OCI-LY1 (cell line): Measurements from ENCODE around the gene GSG1L.

Source experiments
- H2AFZ ChIP-seq: fragments of 200-600 bp; sonication (generic), shearing (Covaris generic); 2 replicates; pipeline ENCODE4 v1.6.0; 2014; ENCODE audit warnings: antibody characterized with exemption, mild to moderate bottlenecking, low read length
- H3F3A ChIP-seq: fragments of 200-600 bp; sonication (generic), shearing (Covaris generic); 2 replicates; pipeline ENCODE4 v1.6.0; 2014; ENCODE audit warnings: mild to moderate bottlenecking, antibody characterized with exemption, low read length, moderate library complexity; ENCODE audit not compliant: insufficient read depth
- H3K27ac ChIP-seq: fragments of 200-600 bp; sonication (generic); 2 replicates; pipeline ENCODE4 v1.5.1; 2014; ENCODE audit warnings: low read length, mixed run types, mild to moderate bottlenecking, low read depth; ENCODE audit not compliant: poor library complexity, severe bottlenecking
- H3K27me3 ChIP-seq: fragments of 200-600 bp; sonication (generic); 2 replicates; pipeline ENCODE4 v1.6.0; 2014; ENCODE audit warnings: antibody characterized with exemption, mild to moderate bottlenecking, low read length, moderate library complexity; ENCODE audit not compliant: insufficient read depth
- H3K36me3 ChIP-seq: fragments of 200-600 bp; sonication (generic); 2 replicates; pipeline ENCODE4 v1.6.1; 2014; ENCODE audit warnings: mild to moderate bottlenecking, antibody characterized with exemption, low read length, moderate library complexity, mixed read lengths; ENCODE audit not compliant: insufficient read depth
- H3K4me1 ChIP-seq: fragments of 200-600 bp; sonication (generic); 2 replicates; pipeline ENCODE4 v1.5.1; 2014; ENCODE audit warnings: mild to moderate bottlenecking, low read length, moderate library complexity; ENCODE audit not compliant: insufficient read depth, severe bottlenecking
- H3K4me2 ChIP-seq: fragments of 200-600 bp; sonication (generic), shearing (Covaris generic); 2 replicates; pipeline ENCODE4 v1.6.1; 2014; ENCODE audit warnings: low read length
- H3K4me3 ChIP-seq: fragments of 200-600 bp; sonication (generic); 2 replicates; pipeline ENCODE4 v1.5.1; 2014; ENCODE audit warnings: low read length, low read depth, mild to moderate bottlenecking, mixed read lengths; ENCODE audit not compliant: poor library complexity, severe bottlenecking
- H3K79me2 ChIP-seq: fragments of 200-600 bp; shearing (Covaris generic); 2 replicates; pipeline ENCODE4 v1.6.1; 2016; ENCODE audit warnings: mixed run types, low read length, mixed read lengths; ENCODE audit not compliant: insufficient read depth
- H3K9ac ChIP-seq: fragments of 200-600 bp; sonication (generic), shearing (Covaris generic); 2 replicates; pipeline ENCODE4 v1.6.1; 2014; ENCODE audit warnings: mild to moderate bottlenecking, low read length, mixed read lengths
- H3K9me2 ChIP-seq: fragments of 200-600 bp; sonication (generic), shearing (Covaris generic); 2 replicates; pipeline ENCODE4 v1.6.1; 2014; ENCODE audit warnings: low read depth, mild to moderate bottlenecking, low read length, mixed read lengths
- H3K9me3 ChIP-seq: fragments of 200-600 bp; shearing (Covaris generic); 2 replicates; pipeline ENCODE4 v1.6.1; 2014; ENCODE audit warnings: low read length, mixed read lengths
- H4K20me1 ChIP-seq: fragments of 200-600 bp; sonication (generic), shearing (Covaris generic); 2 replicates; pipeline ENCODE4 v1.6.0; 2016; ENCODE audit warnings: mild to moderate bottlenecking, low read length; ENCODE audit not compliant: insufficient read depth
- EZH2 ChIP-seq: fragments of 200-600 bp; sonication (generic), shearing (Covaris generic); IDR thresholded peaks from 2 replicates; pipeline ENCODE4 v1.8.0; 2017; ENCODE audit warnings: borderline replicate concordance, mixed run types, mild to moderate bottlenecking, antibody characterized with exemption, low read length, moderate library complexity, mixed read lengths
- TF ChIP-seq, protein P1 (sequence below): fragments of 200-600 bp; sonication (generic), shearing (Covaris generic); IDR thresholded peaks from 2 replicates; pipeline ENCODE4 v1.5.1; 2017; ENCODE audit warnings: mild to moderate bottlenecking, antibody characterized with exemption, low read length, moderate library complexity, mixed read lengths

Gene GSG1L

DNA sequence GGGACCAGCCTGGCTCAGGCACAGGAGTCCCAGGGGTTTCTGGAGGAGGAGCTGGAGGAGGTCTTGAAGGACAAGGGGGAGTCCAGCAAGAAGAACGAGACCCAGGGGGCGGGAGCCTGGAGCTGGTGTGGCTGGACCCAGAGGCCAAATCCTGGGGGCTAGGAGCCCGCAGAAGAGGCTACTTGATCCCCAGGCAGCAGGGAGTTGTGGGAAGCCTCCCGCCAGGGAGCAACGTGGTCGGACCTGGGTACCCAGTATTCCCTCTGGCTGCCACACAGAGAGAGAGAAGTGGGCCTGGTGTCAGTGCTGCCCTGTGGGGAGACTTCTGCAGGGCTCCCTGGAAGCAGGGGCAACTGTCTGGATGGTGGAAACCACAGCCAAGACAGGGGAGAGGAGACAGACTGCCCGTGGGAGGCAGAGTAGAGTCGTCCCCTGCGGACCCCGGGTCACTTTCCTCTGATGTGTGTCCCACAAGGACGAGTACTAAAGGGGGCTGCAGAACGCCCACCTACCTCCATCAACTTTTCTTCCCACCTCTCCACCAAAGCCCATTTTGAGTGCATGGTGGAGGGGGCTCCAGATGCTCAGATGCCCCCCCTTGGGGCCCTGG is 160.4 kb downstream of the GSG1L start:
- TF ChIP-seq EZH2, result no peak
- TF ChIP-seq, protein P1, sequence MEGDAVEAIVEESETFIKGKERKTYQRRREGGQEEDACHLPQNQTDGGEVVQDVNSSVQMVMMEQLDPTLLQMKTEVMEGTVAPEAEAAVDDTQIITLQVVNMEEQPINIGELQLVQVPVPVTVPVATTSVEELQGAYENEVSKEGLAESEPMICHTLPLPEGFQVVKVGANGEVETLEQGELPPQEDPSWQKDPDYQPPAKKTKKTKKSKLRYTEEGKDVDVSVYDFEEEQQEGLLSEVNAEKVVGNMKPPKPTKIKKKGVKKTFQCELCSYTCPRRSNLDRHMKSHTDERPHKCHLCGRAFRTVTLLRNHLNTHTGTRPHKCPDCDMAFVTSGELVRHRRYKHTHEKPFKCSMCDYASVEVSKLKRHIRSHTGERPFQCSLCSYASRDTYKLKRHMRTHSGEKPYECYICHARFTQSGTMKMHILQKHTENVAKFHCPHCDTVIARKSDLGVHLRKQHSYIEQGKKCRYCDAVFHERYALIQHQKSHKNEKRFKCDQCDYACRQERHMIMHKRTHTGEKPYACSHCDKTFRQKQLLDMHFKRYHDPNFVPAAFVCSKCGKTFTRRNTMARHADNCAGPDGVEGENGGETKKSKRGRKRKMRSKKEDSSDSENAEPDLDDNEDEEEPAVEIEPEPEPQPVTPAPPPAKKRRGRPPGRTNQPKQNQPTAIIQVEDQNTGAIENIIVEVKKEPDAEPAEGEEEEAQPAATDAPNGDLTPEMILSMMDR, result no peak
- peaks cover 5% of the 10 kb centered on the region; the same call in 1 of the 2 replicates for H3K27me3 ChIP-seq
- no peaks in the 10 kb centered on the region for H3K79me2 ChIP-seq
- no peaks in the 10 kb centered on the region for H3K4me1 ChIP-seq
- H2AFZ ChIP-seq, result no peak overlapping the region
- H3K36me3 ChIP-seq, result no peaks in the 10 kb centered on the region
- no peaks in the 10 kb centered on the region for H3K9me3 ChIP-seq
- no peaks in the 10 kb centered on the region for H3K9me2 ChIP-seq
- H3K4me2 ChIP-seq, result no peak overlapping the region
- no peak overlapping the region for H3K4me3 ChIP-seq
- H3K27ac ChIP-seq, result no peak overlapping the region
- H3F3A ChIP-seq, result no peaks in the 10 kb centered on the region
- H3K9ac ChIP-seq, result no peak overlapping the region
- no peaks in the 10 kb centered on the region for H4K20me1 ChIP-seq

DNA sequence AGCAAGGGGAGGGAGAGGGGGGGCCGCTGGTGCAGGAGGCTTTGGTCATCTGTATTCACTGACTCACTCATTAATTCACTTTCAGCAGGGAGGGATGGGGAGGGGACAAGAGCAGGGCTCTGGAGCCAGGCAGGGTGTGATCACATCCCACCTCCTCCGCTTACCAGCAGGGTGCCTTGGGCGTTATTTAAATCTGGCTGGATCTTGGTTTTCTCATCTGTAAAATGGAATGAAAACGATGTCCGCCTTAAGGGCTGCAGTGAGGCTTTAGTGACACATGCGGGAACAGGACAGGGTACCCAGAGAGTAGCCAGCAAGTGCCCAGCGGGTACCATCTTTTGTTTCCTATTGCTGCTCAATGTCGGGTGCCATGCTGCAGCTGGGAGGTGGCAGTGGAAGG is 161.0 kb downstream of the GSG1L start:
- peaks cover 5% of the 10 kb centered on the region; the same call in 1 of the 2 replicates for H3K27me3 ChIP-seq
- no peak overlapping the region for H3K9ac ChIP-seq
- no peaks in the 10 kb centered on the region for H3F3A ChIP-seq
- H3K4me2 ChIP-seq, result no peak overlapping the region
- H3K4me1 ChIP-seq, result no peaks in the 10 kb centered on the region
- no peaks in the 10 kb centered on the region for H3K79me2 ChIP-seq
- H3K36me3 ChIP-seq, result no peaks in the 10 kb centered on the region
- no peaks in the 10 kb centered on the region for H4K20me1 ChIP-seq
- H3K9me3 ChIP-seq, result no peaks in the 10 kb centered on the region
- H3K27ac ChIP-seq, result no peak overlapping the region
- H3K4me3 ChIP-seq, result no peak overlapping the region
- TF ChIP-seq, protein P1, result no peak
- no peak for TF ChIP-seq EZH2
- no peaks in the 10 kb centered on the region for H3K9me2 ChIP-seq
- no peak overlapping the region for H2AFZ ChIP-seq

DNA sequence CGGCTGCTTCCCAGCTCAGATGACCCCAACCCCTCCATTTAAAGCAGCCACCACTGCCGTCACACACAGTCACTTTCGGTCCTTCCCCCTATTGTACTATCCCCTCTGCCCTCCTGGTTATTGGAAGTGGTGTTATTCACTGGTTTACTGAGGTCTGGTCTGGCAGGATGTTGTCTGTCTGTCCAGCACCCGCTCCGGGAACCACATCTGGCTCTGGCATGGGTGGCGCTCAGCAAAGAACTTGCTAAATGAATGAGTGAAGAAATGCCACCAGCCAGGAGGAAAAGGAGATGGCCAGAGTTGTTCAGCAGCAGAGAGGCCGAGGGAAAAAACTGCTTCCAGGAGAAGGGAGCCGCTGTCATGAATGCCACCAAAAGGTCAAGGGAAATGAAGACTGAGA is 161.6 kb downstream of the GSG1L start:
- Histone ChIP-seq H3K27me3 (peaks cover 5% of the 10 kb centered on the region; the same call in 1 of the 2 replicates), H3K4me2 (no peak overlapping the region)
- no peak for TF ChIP-seq EZH2
- TF ChIP-seq, protein P1, result no peak

More for the DNA sequence above, 161.6 kb downstream of the GSG1L start:
- Histone ChIP-seq H3K9me2 (no peaks in the 10 kb centered on the region), H3K4me1 (no peaks in the 10 kb centered on the region), H2AFZ (no peak overlapping the region), H3F3A (no peaks in the 10 kb centered on the region), H3K36me3 (no peaks in the 10 kb centered on the region), H3K9ac (no peak overlapping the region), H3K79me2 (no peaks in the 10 kb centered on the region), H3K9me3 (no peaks in the 10 kb centered on the region), H3K4me3 (no peak overlapping the region), H3K27ac (no peak overlapping the region), H4K20me1 (no peaks in the 10 kb centered on the region)
